ENCODE results near the gene ADAMTSL2. TPM values are rescaled to one million over a fixed set of nuclear protein-coding genes. Genes with fewer than 3 reads are reported as not detected.

ADAMTSL2 gene
- total RNA-seq, 4 donors from 2014 or later: 11.1 to 38.9 (median 26.9) TPM

GRCh38 chr9:133515615-133516255 lies 18.8 kb upstream of the ADAMTSL2 start:
- 86 to 88% methylated on average over 15 to 17 of the region's 17 CpGs for WGBS, 2 donors
- no peaks in the 10 kb centered on the region for H3K36me3 ChIP-seq
- no peak for DNase-seq (ENCODE audit: low spot score in 2 of 2)
- H3K27ac ChIP-seq: no peak overlapping the region
- no peak for TF ChIP-seq POLR2A (IDR thresholded peaks at IDR 0.05)
- no peak for TF ChIP-seq EP300 (IDR thresholded peaks at IDR 0.05)
- TF ChIP-seq CTCF (IDR thresholded peaks at IDR 0.05): no peak
- no peak overlapping the region for H3K4me3 ChIP-seq
- H3K4me1 ChIP-seq: peaks cover 0 to 33% (median 7%) of the 10 kb centered on the region in 4 donors
- peaks cover 0 to 3% of the 10 kb centered on the region in 2 donors for H3K27me3 ChIP-seq
- no peaks in the 10 kb centered on the region for H3K9me3 ChIP-seq

DNA sequence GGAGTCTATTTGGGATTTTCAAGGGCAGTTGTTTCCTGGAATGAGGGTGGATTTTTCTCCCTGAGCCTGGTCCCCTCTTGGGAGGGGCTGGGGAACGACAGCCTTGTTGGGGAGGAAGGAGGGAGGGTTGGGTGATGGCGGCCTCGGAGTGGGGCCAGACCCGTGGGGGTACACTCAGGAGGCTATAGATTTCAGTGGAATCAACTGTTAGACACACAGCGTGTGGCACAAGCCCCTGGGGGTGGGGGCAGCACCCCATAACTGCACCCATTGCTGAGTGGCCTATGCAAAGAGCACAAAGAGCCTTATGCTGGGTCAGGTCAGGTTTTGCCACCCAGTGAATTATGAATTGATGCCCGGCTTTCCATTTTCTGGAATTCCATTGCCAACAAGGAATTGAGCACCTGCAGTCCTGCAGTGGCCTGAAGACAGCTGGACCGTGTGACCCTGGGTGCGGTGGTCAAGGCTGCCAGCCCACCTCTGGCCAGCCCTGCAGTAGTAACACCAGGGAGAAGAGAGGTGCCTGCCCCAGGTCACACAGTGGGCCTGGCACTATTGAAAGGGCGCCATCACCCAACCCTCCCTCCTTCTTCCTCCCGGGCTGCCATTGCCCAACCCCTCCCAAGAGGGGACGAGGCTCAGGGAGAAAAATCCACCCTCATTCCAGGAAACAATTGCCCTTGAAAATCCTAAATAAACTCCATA lies 18.1 kb upstream of the ADAMTSL2 start:
- no peak for TF ChIP-seq POLR2A (IDR thresholded peaks at IDR 0.05)
- TF ChIP-seq EP300 (IDR thresholded peaks at IDR 0.05): no peak
- TF ChIP-seq CTCF (IDR thresholded peaks at IDR 0.05): no peak
- DNase-seq (ENCODE audit: low spot score in 2 of 2): no peak
- H3K27ac ChIP-seq: no peak overlapping the region
- no peaks in the 10 kb centered on the region for H3K9me3 ChIP-seq
- peaks cover 0 to 33% (median 7%) of the 10 kb centered on the region in 4 donors for H3K4me1 ChIP-seq
- 64 to 77% methylated on average over 8 to 11 of the region's 11 CpGs for WGBS, 2 donors
- no peaks in the 10 kb centered on the region for H3K36me3 ChIP-seq
- peaks cover 0 to 3% of the 10 kb centered on the region in 2 donors for H3K27me3 ChIP-seq
- H3K4me3 ChIP-seq: no peak overlapping the region

GRCh38 chr9:133516961-133517350 lies 17.5 kb upstream of the ADAMTSL2 start:
- WGBS, 2 donors: 77 to 86% methylated on average over 9 of the region's 9 CpGs
- H3K27ac ChIP-seq: no peak overlapping the region
- DNase-seq (ENCODE audit: low spot score in 2 of 2): no peak
- no peak overlapping the region for H3K4me3 ChIP-seq
- peaks cover 0 to 3% of the 10 kb centered on the region in 2 donors for H3K27me3 ChIP-seq
- no peaks in the 10 kb centered on the region for H3K9me3 ChIP-seq
- peaks cover 0 to 33% (median 7%) of the 10 kb centered on the region in 4 donors for H3K4me1 ChIP-seq
- TF ChIP-seq CTCF (IDR thresholded peaks at IDR 0.05) (no peak), POLR2A (IDR thresholded peaks at IDR 0.05) (no peak), EP300 (IDR thresholded peaks at IDR 0.05) (no peak)
- H3K36me3 ChIP-seq: no peaks in the 10 kb centered on the region

DNA sequence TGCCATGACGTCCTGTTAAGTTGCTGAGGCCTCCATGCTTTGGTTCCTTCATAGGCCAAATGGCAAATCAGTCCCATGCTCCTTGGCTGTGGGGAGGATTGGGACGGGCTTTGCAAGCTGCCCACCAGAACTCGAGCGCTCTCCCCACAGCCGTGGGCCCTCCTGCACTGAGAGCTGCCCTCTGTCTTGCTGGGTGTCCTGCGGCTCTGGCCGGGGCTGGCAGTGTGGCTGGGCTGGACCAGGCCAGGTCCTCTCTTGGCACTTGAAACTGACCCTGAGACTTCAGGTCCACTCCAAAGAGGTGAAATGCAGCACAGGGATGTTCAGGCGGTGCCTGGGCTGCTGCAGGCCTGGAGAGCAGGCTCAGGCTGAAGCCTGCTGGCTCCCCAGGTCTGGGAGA lies 16.8 kb upstream of the ADAMTSL2 start:
- TF ChIP-seq POLR2A (IDR thresholded peaks at IDR 0.05) (no peak), CTCF (IDR thresholded peaks at IDR 0.05) (no peak), EP300 (IDR thresholded peaks at IDR 0.05) (no peak)
- H3K4me1 ChIP-seq: peaks cover 0 to 33% (median 7%) of the 10 kb centered on the region in 4 donors
- H3K36me3 ChIP-seq: no peaks in the 10 kb centered on the region
- H3K9me3 ChIP-seq: no peaks in the 10 kb centered on the region
- peaks cover 0 to 3% of the 10 kb centered on the region in 2 donors for H3K27me3 ChIP-seq
- no peak for DNase-seq (ENCODE audit: low spot score in 2 of 2)
- 76 to 85% methylated on average over 8 of the region's 8 CpGs for WGBS, 2 donors
- no peak overlapping the region for H3K27ac ChIP-seq
- no peak overlapping the region for H3K4me3 ChIP-seq

GRCh38 chr9:133518200-133518599 lies 16.3 kb upstream of the ADAMTSL2 start:
- Histone ChIP-seq H3K4me3 (no peak overlapping the region), H3K9me3 (no peaks in the 10 kb centered on the region), H3K27me3 (peaks cover 0 to 3% of the 10 kb centered on the region in 2 donors), H3K36me3 (no peaks in the 10 kb centered on the region), H3K4me1 (peaks cover 0 to 31% (median 6%) of the 10 kb centered on the region in 4 donors), H3K27ac (no peak overlapping the region)
- no peak for DNase-seq (ENCODE audit: low spot score in 2 of 2)
- WGBS, 2 donors: 89 to 98% methylated on average over 3 to 5 of the region's 5 CpGs
- no peak for TF ChIP-seq CTCF (IDR thresholded peaks at IDR 0.05)
- no peak for TF ChIP-seq EP300 (IDR thresholded peaks at IDR 0.05)
- TF ChIP-seq POLR2A (IDR thresholded peaks at IDR 0.05): no peak

All from tibial nerve (tissue), 4 donors.